HG03342 (cell line): ENCODE data around the gene PTPRN2.
"Not testable (repeated sequence)": the region's sequence is repeated elsewhere in the genome, so short reads cannot be mapped to it uniquely, and the experiment has no call there.

ENCODE experiments used
- ATAC-seq: cut with Tn5 transposase; IDR thresholded peaks from one replicate; pipeline ENCODE4 v1.9.1; 2021; ENCODE audit warnings: mild to moderate bottlenecking, moderate library complexity; ENCODE audit not compliant: unreplicated experiment

The PTPRN2 gene

DNA sequence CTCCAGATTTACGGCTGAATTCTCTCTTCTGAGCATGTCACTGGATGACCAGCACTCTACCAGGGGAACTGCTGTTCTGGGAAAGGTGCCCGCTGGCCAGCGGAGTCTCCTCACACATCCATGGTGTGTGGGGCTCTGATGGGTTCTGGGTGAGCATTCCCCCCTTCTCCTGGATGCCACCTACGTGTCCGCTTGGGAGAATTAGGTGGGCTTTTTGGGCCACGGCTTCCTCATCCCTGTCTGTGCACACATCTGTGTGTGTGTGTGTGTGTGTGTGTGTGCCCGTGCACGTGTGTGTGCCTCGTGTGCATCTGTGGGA lies 1087.8 kb downstream of the PTPRN2 start:
- ATAC-seq = no peak

DNA sequence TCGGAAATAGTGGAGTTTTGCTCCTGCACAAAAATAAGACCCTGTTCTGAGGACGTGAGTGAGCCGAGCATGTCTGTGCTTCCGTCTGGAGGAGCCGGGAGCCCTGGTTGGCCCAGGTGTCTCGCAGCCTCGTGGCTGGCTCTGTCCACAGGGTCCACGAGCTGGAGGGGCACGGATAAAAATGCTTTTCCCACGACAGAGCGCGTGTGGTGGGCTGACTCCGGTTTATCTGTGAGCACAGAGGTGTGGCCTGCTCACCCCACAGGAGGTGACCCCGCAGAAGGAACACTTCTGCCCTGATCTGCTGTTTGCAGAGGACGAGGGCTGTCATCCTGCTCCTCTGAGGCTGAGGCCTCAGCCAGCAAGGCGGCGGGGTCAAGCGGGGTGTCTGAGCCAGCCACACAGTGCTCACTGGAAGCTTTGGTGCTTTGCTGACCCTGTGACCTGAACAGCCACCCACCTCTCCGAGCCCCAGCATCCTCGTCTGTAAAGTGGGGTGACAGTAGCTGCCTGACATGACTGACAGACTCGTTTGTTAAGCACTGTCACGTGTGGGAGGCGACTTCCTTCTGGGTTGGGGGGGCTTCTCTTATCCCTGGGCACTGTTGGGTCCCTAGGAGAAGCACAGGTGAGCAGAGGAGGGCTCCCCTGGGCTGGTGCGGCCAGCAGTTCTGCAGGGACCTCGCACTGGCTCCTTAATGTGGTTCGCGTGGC lies 1088.3 kb downstream of the PTPRN2 start:
- no peak for ATAC-seq

DNA sequence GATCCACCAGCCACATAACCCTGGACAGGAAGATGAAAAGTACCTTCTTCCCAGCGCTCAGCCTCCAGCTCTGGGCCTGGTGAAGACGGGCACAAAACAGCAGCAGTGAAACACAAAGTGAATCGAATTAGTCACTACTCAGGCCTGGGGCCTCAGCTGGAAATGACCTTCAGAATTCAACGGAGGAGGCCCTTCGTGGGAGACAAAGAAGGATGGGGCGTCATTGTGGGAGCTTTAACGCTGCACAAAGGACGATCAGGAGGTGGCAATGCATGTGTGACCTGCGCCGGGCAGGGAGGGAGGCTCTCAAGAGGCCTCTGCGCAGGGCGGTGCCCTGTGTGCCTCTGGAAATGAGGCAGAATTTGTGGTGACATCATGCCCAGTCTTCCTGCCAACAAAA lies 1089.0 kb downstream of the PTPRN2 start:
- no peak for ATAC-seq

DNA sequence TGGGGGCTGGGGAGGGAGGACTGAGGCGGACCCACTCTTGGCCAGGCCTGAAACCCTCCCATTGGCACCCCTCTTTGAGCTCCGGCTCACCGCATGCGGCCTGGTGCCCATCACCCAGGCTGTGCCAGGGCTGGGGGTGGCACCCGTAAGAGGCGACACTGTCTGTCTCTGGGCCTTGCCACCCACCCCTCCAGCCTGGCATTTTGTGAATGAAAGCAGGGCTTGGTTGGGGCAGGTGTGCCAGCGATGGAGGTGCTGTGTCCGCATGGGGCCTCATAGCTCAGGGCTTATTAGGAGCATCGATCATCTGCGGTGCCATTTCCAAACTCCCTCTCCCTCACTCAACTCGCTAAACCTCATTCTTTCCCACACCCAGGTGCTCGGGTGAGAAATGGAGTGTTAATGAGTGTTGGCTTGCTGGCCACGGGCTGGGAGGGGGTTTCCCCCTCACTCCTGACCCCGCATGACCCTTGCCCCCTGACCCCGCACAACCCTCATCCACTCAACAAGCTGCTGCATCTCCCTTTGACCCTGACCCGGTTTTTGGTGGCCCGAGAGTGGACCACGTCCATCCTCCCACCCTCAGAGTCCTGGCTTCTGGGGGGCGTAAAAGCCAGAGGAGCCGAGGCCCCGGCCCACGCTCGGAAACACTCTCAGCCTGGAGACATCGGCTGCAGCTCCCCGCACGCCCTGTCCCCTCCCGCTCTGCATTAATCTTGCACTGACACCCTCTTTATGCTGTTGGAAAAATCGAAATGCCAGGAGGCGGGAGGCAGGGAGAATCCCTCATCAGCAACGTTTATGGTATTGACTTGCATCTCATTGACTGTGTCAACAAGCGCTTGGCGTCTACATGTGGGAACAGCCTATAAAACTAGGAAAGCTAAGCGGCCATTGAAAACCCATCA lies 1089.6 kb downstream of the PTPRN2 start:
- ATAC-seq = no peak

DNA sequence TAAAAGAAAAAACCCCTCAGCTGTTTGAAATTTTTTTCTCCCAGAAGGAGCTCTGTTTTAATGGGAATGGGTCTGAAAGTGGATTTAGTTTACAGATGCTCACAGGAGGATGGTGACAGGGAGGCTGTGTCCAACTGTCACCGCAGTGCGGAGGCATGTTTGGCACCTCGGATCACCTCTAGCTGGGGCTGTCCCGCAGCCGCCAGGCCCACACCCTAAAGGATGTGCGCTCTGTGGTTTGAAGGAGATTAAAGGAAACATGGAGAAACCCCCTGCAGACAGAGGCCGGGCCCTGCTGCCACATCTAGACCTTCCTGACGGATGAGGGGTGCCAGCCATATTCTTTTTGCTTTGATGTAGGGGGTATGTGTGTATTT lies 1090.3 kb downstream of the PTPRN2 start:
- no peak for ATAC-seq

GRCh38 chr7:157496416-157497275 lies 1091.0 kb downstream of the PTPRN2 start:
- no peak for ATAC-seq

GRCh38 chr7:157495594-157495993 lies 1092.0 kb downstream of the PTPRN2 start:
- peak; percentile 49 for ATAC-seq

GRCh38 chr7:157495177-157495553 lies 1092.5 kb downstream of the PTPRN2 start:
- ATAC-seq = no peak

DNA sequence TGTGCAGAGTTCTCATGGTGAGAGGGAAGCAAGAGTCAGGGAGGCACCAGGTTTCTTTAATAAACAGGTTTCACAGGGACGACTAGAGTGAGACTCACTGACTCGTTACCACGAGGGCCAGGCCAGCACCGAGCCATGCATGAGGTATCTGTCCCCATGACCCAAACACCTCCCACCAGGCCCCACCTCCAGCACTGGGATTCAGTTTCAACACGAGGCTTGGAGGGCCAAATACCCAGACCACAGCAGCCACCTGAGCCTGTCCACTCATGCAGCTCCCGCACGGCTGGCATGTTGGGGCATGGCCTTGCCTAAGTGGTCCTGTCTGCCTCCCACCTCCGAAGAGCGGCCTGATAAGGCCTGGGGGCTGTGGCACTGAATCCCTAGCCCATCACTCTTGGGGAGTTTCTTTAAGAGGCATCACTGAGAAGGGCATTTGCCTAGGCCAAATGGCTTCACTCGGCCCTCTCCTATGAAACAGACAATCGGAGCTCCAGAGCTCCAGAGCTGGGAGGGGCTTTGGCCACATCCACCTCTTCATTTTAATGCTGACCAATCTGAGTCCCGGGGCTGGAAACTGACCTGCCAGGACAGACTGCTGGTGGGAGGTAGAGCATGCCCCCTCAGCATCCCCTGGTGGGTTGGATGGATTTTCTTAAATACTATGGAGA lies 1093.0 kb downstream of the PTPRN2 start:
- ATAC-seq = no peak

GRCh38 chr7:157493776-157494175 lies 1093.8 kb downstream of the PTPRN2 start:
- no peak for ATAC-seq

- no peak for ATAC-seq
Measured at GRCh38 chr7:157493017-157493416, 1094.6 kb downstream of the PTPRN2 start.

DNA sequence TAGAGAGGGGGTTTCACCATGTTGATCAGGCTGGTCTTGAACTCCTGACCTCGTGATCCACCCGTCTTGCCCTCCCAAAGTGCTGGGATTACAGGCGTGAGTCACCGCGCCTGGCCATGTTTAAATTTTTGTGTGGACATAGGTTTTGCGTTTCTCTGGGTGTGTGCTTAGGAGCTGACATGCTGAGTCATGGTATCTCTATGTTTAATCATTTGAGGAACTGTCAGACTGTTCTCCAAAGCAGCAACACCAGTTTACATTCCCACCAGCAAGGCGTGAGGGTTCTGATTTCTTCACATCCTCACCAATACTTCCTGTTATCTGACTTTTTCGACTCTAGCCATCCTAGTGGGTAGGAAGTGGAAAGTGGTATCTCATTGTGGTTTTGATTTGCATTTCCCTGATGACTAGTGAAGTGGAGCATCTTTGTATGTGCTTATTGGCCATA lies 1097.1 kb downstream of the PTPRN2 start:
- ATAC-seq = peak; percentile 74

- not testable (repeated sequence) for ATAC-seq
Measured at GRCh38 chr7:157489870-157490269, 1097.8 kb downstream of the PTPRN2 start.
